GM19467 (cell line): ENCODE results near the gene CHD9.

Source experiments
- ATAC-seq: cut with Tn5 transposase; IDR thresholded peaks from one replicate; pipeline ENCODE4 v1.9.1; 2021; ENCODE audit warnings: mild to moderate bottlenecking, moderate library complexity; ENCODE audit not compliant: unreplicated experiment

Gene CHD9

GRCh38 chr16:53093162-53093744 is 38.5 kb downstream of the CHD9 start:
- ATAC-seq = no peak

DNA sequence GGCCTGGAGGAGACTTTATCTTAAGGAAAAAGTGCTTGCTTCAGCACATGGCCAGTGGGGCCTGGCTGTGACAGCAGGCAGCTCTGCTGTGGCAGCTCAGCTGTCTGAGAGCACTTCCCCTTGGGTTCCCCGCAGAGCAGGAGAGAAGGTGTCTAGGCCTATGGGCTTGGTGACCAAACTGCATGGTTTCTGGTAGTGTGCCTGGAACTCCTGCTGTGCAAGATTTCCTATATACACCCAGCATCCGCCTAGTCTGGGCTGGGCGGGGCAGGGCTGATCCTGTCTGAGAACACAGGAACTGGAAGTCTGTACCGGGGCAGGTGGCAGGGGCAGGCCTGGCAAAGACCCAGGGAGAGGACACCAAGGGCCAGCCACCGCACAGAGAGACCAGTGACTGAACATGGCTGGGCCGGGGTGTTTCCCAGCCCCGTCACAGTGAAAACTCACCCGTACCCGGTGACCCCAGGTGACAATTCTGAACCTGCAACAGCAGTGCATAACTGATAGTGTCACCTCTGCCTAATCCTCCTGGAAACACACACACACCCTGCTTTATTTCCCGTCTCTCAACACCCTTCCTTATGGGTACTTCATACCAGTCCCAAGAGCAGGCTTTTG is 39.3 kb downstream of the CHD9 start:
- peak; percentile 41 for ATAC-seq

DNA sequence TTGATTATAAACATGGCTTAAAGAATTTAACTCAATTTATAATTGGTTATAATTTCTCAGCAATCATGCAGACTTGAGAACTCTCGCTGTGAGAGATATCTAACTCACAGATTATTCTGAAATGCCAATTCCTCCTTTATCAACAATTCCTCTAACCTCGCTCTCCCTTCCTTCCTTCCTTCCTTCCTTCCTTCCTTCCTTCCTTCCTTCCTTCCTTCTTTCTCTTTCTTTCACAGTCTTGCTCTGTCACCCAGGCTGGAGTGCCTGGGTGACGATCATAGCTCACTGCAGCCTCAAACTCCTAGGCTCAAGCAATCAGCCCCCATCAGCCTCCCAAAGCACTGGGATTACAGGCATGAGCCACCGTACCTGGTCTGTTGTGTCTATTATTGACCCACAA is 42.4 kb downstream of the CHD9 start:
- ATAC-seq = no peak

- ATAC-seq = peak; percentile 67
Observed at GRCh38 chr16:53098526-53099317, 43.9 kb downstream of the CHD9 start.

DNA sequence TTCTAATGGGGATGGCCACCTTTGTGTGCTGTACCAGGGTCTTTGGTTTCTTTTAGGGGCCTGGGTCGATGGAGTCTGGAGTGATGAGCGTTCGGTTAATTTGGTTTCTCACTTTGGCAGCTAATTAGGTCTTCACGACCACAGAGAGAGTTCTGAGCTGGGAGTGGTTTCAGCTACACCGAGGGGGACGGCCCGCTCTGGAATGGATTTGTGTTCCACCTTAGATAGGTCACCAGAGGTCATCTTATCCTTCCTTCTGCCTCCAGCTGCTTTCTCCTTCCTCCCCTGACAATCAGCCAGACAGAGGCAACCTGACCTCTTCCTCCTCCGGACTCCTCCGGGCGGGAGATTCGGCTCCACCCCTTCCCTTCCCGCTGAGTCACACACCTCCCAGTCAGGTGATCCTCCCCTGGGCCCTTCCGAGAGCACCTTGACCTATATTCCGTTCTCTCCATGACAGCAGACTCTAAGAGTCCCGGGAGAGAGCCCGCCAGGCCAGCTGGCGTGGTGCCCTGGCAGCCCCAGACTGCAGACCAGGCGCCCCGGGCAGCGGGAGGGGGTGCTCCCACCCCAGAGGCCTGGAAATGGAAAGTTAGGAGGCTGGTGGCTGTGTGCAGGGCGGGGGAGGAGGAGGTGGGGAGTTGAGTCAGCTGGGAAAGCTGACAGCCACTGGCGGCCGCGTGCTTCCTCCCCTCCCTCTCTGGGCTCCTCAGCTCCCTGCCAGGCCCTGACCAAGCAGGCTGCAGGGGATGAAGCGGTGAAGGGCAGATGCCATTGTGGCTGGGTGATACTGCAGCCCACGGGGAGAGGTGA is 44.7 kb downstream of the CHD9 start:
- peak; percentile 39 for ATAC-seq

- ATAC-seq = no peak
Observed at GRCh38 chr16:53100131-53100748, 45.4 kb downstream of the CHD9 start.

- no peak for ATAC-seq
Observed at GRCh38 chr16:53100889-53101288, 46.1 kb downstream of the CHD9 start.

DNA sequence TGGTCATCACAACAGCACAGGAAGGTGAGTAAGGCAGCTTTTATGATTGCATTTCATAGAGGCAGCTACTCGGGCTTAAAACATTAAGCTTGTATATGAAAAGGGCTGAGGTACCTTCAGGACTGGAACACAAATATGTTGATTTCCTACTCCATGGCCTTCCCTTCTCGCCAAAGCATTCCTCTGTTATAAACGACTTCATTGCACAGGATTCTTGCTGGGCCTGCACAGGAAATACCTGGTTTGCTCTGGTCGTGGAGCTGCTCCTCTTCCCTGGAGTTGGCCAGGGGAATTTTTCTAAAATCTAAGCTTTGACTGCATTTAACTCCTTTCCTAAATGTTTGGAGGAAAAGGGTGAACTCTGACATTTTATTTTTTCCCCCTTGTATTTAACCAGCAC is 49.0 kb downstream of the CHD9 start:
- ATAC-seq = no peak

GRCh38 chr16:53105565-53105964 is 50.8 kb downstream of the CHD9 start:
- no peak for ATAC-seq

DNA sequence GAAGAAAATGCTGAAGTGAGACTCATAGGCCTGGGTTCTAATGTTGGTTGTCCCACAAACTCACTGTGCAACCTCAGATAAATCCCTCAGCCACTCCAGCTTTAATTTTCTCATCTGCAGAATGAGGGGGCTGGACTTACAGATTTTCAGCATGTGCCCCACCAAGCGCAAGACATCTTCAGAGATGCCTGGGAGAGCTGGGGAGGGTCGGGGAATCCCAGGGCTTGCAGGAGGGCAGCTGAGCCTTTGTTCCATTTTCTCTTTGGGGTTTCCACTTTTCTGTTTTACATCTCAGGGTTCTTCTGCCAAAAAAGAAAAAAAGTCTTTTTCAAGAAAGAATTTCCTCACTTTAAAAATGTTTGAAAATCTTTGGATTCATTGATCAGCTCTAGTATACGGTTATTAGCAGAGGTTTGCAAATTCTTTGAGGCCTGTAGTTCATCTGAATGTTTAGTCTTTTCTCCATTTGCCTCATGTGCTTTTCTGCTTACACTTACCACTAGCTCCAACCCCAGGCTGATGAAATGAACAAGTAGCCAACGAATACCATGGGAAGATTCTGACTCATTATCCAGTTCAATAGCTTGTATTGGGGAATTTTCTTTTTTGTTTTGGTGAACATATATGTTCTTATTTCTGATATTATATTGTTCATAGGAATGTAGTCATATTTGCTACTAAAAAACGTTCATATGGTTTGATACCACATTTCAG is 56.4 kb downstream of the CHD9 start:
- ATAC-seq = no peak

GRCh38 chr16:53112015-53112414 is 57.2 kb downstream of the CHD9 start:
- ATAC-seq = no peak

GRCh38 chr16:53115047-53115446 is 60.3 kb downstream of the CHD9 start:
- ATAC-seq = no peak

- no peak for ATAC-seq
Observed at GRCh38 chr16:53115773-53116172, 61.0 kb downstream of the CHD9 start.

DNA sequence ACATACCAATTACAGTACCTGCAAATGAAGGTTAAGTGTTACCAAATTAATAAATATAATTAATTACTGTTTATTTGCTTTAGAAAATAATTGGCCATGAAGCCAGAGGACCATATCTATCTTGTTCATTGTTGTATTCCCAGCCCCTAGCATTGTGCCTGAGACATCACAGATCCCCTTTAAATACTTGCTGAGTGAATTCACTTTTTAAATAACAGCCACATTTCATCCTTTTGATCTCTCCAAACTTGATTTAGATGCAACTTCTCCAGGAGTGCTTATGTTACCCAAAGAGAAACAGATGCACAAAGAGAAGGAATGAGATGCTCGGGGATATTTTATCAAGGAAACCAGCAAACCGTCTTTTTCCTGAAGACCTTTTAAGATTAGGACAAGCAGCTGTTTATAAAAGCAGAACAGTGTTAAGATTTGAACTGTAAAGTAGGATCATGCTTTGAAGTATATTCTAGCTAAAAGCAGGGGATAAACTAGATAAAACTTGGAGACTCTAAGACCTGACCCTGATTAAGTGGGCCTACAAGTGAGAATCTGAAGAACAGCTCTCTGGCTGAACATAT is 66.3 kb downstream of the CHD9 start:
- ATAC-seq = no peak

DNA sequence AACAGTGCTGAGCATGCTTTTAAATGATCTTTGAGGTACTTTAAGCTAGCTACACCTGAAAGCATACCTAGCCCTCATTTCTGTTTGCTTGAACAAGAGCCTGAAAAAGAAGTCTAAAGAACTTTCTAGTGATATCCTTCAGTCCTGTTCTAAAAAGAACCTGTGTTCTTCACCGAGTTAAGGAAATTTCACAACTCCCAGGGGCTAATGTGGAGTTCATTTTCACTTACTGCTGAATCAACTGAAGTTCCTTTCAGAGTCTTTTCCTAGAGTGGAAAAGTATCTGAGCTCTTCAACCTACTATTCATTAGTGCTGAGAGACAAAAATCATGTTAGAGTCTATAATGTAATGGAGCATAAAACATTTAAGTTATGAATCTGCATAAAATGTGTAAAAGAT is 66.9 kb downstream of the CHD9 start:
- no peak for ATAC-seq

DNA sequence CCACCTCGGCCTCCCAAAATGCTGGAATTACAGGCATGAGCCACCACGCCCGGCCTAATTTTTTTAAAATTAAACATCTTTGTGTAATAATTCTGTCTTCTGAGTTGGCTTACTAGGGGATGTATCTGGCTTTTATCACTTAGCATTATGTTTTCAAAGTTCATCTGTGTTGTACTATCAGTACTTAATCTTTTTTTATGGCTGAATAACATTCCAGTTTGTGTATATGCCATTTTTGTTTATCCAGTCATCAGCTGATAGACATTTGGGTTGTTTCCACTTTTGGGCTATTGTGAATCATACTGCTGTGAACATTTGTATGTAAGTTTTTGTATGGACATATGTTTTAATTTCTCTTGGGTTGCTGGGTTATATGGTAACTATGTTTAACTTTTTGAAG is 69.0 kb downstream of the CHD9 start:
- no peak for ATAC-seq

DNA sequence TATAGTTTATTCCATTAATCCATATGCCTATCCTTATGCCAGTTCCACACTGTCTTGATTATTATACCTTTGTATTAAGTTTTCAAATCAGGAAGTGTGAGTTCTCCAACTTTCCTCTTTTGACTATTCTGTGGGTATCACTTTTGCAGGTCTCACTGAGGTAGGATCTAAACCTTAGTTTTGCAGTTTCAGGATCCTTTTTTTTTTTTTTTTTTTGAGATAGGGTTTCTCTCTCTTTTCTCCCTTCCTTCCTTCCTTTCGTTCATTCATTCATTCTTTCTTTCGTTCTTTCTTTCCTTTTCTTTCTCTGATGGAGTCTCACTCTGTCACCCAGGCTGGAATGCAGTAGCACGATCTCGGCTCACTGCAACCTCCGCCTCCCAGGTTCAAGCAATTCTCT is 71.6 kb downstream of the CHD9 start:
- ATAC-seq = no peak

GRCh38 chr16:53129281-53130158 is 74.7 kb downstream of the CHD9 start:
- ATAC-seq = no peak
